Hematopoietic multipotent progenitor cell treated with erythropoietin and hydrocortisone succinate and interleukin-3 and kit ligand, for 4 days (in vitro differentiated cells): ENCODE results near the gene ASB10.

Experiments
- DNase-seq: peaks from one replicate; pipeline ENCODE4 v3.0.0-alpha.2; 2015

Gene ASB10, protein sequence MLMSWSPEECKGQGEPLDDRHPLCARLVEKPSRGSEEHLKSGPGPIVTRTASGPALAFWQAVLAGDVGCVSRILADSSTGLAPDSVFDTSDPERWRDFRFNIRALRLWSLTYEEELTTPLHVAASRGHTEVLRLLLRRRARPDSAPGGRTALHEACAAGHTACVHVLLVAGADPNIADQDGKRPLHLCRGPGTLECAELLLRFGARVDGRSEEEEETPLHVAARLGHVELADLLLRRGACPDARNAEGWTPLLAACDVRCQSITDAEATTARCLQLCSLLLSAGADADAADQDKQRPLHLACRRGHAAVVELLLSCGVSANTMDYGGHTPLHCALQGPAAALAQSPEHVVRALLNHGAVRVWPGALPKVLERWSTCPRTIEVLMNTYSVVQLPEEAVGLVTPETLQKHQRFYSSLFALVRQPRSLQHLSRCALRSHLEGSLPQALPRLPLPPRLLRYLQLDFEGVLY

DNA sequence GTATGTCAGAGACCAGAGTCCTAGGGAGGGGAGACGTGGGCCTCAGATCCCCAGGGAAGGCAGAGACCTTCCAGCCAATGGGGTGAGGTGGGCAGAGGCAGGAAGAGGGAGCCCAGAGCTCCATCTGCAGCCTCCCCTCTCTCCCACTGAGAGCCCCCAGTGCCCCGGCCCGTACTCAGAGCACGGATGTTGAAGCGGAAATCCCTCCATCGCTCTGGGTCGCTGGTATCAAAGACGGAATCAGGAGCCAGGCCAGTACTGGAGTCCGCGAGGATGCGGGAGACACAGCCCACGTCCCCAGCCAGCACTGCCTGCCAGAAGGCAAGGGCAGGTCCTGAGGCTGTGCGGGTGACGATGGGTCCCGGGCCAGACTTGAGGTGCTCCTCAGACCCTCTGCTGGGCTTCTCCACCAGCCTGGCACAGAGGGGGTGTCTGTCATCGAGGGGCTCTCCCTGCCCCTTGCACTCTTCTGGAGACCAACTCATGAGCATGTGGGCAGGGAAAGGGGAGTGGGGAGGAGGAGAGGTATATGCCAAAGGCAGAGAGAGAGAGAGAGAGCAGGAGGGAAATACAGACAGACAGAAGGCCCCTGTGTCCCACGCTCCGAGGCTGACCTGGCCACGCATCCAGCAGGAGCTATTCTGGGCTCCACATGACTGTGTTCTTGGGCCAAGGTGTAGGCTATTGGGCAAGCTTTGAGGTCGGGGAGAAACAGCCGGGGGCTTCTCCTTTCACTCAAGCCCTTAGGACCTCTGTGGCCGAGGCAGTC is at the start of gene ASB10:
Gene ASB10 (minus strand): TSS at position 611 of the 769 bp plus-strand sequence. CDS start 120 bp downstream, at position 491.
- DNase-seq, result no peak

- DNase-seq, result no peak
These were observed 49.4 kb upstream of the ASB10 start for GRCh38 chr7:151236406-151236805.

DNA sequence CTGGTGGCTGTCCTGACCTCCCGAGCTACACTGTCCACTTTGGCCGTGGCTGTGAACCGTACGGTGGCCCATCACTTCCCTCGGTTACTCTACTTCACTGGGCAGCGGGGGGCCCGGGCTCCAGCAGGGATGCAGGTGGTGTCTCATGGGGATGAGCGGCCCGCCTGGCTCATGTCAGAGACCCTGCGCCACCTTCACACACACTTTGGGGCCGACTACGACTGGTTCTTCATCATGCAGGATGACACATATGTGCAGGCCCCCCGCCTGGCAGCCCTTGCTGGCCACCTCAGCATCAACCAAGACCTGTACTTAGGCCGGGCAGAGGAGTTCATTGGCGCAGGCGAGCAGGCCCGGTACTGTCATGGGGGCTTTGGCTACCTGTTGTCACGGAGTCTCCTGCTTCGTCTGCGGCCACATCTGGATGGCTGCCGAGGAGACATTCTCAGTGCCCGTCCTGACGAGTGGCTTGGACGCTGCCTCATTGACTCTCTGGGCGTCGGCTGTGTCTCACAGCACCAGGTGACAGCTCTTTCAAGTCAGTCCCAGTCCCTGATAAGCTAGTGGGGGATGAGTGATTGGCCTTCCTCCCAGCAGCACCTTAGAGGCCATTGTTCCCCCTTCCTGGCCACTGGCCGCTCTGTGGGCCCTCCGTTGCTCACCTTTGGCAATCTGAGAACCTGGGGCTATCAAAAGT is 48.2 kb upstream of the ASB10 start:
- no peak for DNase-seq

DNA sequence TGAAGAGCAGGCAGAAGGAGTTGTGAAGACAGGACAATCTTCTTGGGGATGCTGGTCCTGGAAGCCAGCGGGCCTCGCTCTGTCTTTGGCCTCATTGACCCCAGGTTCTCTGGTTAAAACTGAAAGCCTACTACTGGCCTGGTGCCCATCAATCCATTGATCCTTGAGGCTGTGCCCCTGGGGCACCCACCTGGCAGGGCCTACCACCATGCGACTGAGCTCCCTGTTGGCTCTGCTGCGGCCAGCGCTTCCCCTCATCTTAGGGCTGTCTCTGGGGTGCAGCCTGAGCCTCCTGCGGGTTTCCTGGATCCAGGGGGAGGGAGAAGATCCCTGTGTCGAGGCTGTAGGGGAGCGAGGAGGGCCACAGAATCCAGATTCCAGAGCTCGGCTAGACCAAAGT is 46.8 kb upstream of the ASB10 start:
- DNase-seq, result no peak

DNA sequence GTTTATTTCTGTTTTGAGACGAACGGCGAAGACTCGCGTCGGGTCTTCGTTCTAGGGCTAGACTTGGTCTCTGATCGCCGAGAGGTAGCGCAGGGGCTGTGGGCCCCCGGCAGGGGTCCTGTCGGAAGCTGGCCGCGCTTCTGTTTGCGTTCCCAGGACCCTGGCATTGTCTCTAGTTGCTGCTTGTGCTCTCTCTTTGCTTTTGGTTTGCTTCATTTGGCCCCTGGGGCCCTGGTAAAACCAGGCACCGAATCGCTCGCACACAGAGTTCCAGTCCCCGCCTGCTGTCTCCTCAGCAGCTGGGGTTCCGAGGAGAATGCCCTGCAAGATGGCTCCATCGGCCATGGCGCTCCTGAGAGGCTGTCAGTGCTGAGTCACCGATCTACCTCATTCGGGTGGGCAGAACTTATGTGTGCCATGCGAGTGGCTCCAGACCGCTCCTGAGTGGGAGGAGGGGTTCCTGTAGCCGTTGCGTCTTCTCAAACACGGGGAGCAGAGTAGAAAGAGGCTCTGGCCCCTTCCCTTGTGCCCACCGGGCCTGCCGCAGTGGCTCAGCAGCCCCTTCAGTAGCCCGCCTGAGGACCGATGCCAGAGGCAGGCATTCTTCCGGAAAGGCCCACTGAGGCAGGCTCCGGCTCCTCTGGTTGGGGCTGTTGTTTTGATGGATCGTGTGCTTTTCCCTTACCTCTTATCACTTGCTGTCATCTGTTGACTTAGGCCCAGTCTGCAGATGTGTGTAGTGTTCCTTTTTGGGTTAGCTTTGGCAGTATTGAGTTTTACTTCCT is 46.1 kb upstream of the ASB10 start:
- peak; percentile 94 for DNase-seq

DNA sequence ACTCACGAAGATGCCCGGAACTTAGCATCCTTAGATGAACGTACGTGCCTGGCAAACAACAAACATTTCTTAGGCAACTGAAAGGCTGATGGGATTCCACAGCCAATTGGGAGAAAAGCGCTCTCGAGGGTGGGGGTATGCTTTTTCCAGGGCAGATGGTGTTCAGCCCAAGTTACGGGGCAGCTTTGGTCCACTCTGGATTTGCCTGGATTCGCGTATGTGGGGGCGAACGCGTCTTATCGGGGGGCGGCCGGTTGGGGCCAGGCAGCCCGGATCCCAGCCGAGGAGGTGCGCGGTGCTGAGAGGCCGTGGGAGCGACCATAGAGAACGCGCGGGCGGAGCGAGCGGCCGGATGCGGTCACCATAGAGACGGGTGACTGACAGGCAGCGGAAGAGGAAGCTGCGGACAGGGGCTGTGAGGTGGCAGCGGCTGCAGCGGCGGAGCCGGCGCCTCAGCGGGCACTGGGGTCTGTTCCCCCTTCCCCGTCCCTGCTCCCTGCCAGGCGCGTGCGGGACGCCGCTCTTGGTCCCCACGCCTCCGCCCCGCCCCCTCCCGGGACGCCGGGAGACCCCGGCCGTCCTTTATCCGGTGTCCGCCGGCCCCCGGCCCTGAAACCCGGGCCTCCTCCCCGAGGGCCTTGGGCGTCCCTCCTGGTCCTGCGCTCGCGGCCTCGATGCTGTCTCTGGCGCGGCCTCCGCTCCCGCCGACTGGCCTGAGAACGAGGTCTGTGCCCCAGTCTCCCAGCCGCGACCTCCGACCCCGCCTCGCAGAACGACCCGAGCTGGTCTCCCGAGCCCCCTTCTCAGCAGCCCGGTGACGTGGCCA is 45.3 kb upstream of the ASB10 start, which contains the start of gene CHPF2:
Gene CHPF2 (plus strand): TSS at position 393 of the 826 bp plus-strand sequence. CDS start 1,529 bp downstream, outside the sequence.
- peak; percentile 97 for DNase-seq

DNA sequence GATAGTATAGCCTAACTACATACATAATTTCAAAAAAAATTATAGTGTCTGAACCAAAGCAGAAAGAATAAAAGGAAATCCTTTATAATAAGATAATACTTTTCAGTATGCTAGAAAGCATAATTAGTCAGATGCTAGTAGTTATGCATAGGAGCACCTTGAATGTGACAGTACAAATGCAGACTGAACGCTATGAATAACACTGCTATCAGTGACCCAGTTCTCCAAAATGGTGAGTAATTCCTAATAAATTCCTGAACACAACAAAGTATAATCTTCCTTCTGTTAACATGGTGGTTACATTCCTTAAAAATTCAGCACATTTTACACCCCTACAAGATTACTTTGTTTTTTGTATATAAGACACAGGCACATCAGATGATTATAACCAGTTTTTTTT is 44.0 kb upstream of the ASB10 start:
- DNase-seq, result no peak

DNA sequence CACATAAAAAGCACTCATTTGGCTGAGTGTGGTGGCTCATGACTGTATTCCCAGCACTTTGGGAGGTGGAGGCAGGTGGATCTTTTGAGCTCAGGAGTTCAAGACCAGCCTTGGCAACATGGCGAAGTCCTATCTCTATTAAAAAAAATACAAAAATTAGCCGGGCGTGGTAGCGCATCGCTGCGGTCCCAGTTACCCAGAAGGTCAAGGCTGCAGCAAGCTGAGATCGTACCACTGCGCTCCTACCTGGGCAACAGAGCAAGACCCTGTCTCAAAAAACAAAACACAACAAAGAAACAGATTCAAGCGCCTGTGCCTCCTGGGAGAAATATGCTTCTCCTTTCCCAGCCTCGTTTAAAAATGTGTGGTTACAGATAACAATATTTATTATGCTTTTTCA is 42.2 kb upstream of the ASB10 start:
- DNase-seq, result no peak

DNA sequence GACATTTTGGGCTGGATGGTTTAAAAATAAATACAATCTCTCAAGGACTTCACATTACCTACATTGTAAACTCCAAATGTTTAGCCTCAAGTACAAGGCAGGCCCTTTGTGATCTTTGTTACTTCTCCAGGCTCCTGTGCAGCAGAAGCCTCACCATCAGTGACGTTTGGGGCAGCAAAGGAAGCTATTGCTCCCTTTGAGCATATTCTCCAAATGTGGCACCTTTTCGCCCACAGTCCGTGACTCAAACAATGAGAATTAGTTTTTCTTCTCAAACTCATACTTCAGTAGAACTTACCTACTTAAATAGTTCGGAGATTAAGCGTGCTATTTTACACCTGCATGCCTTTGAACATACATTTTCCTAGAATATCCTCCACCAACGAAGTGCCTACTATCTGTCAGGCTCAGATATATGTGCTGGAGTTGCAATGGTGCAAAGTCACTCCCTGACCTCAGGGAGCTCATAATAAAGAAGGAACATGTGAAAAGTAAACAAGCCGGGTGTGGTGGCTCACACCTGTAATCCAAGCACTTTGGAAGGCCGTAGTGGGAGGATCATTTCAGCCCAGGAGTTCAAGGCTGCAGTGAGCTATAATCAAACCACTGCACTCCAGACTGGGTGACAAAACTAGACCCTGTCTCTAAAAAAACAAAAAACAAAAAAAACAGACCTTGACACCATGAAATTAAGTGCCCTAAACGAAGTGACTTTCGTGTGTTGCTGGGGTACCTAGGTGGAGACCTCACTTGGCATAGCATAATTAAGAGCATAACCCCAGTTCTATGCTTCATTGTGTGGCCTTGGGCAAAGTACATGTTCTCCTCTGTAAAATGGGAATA is 41.2 kb upstream of the ASB10 start:
- no peak for DNase-seq

GRCh38 chr7:151226875-151227782 is 40.1 kb upstream of the ASB10 start, which contains the start of gene ABCF2:
Gene ABCF2 (minus strand): TSS chr7:151227205. CDS start chr7:151226458, 747 bp downstream.
- DNase-seq, result peak; percentile 99

DNA sequence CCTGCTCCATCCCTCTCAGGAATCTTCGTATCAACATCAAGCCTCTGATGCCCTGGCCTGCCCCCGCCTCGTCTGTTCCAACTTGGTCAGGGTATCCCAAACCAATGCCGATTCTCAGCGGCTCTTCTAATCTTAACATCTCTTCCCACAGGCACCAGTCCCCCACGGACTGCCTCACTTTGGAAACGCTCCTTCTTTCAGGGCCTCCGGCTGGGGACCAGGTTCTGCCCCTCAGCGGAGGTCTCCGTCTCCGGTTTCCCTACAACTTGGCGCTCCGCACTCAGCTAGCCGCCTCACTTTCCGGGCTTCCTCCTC is 39.5 kb upstream of the ASB10 start:
- no peak for DNase-seq

DNA sequence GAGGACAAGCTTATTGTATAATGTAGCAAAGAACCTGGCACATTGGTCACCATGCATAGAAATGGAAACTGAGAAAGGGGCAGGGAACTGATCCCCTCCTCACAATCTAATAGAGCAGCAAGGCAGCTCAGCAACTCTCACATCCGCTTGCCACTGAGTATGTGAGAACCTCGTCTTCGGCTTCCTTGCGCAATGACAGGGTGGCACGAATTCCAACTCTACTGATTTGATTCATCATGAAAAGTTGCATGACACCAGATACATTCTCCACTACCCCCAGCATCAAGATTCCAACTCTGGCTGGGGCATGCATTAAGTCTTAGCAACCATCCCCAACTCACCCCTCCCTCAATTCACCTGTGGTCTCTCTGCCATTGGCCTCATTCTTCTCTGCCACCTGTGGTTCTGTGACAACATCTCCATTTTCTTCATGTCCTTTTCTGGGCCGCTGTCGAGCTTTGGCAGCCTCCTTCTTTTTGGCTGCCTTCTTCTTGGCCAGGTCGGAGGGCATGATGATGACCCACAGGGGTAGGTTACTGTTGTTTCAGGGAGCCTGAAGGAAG is 39.0 kb upstream of the ASB10 start:
- no peak for DNase-seq

- no peak for DNase-seq
These were observed 36.7 kb upstream of the ASB10 start for GRCh38 chr7:151223728-151224127.

- DNase-seq, result no peak
These were observed 31.1 kb upstream of the ASB10 start for GRCh38 chr7:151218170-151218569.

GRCh38 chr7:151215396-151215795 is 28.3 kb upstream of the ASB10 start:
- DNase-seq, result no peak

GRCh38 chr7:151213826-151214225 is 26.8 kb upstream of the ASB10 start:
- no peak for DNase-seq

DNA sequence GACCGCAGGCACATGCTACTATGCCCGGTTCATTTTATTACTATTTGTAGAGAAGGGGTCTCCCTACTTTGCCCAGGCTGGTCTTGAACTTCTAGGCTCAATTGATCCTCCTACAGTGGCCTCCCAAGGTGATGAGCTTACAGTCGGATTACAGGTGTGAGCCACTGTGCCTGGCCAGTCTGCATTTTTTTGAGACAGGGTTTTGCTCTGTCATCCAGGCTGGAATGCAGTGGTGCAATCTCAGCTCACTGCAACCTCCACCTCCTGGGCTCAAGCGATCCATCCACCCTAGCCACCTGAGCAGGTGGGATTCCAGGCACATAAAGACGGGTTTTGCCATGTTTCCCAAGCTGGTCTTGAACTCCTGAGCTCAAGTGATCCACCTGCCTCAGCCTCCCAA is 25.6 kb upstream of the ASB10 start:
- DNase-seq, result no peak

DNA sequence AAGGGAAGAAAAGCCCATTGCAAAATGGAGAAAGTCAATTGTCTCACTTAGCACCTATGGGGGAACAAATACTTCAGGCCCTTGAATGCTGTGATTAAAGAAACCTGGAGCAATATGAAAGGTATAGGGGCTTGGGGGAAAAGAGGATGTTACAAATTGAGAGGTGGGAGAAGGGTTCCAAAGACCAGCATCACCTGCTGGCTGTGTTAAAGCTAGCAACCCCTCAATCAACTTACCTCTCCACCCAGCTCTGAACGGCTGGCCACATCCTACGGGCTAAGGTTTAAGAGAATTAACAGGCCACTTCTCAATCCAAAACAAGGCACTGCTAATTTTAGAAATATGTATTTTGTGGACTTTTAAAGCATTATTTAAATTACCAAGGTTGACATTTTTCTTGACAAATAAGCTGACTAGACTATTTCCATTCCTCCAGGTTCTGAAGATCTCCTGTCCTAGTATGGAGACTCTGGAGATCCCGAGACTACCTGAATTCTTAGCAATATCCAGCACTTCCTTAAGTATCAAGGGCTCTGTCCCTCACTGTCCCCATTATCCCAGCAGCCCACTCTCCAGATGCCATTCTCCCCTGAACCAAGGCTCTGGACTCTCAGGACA is 24.2 kb upstream of the ASB10 start:
- no peak for DNase-seq
